ENCODE results near the gene NKD1.

DNA sequence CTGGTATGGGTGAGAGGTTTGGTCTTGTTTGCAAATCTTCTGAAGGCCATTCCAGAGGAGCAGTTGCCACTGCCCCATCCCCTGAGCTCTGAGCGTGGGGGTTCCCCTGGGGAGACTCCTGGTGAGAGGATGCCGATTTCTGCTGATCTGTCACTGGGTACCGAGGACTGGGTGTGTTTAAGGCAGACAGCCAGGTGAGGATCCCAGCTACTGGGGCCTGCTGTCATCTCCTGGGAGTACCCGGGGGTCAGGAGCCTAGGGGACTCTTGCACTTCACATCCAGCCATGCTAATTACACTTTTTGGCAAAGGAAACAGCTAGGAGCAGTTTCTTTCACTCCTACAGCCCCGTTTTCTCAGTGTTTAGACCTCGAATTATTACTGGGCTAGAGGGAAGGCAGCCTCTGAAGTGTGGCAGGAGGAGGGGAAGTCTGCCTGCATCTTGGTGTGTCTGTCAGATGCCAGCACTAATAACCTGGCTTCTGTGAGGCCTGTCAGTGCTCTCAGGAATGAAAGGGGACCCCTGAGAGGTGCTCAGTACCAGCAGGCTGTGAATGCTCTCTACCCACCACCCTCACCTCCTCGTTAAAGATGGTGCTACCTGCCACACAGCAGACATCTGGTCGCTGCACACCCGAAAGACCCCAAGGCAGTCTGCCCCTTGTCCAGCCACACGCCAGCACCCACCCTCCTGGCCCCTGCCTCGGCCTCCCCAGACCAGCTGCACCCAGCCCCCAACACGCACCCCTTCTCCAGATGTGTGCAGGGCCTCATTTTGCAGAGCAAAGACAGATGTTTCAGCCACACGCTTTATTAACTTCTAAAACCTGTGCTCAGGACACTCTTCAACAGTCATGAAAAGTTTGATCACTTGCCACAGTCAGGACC lies 89.8 kb downstream of the NKD1 start:
- TF ChIP-seq POLR2A (IDR thresholded peaks at IDR 0.05), result no peak
- TF ChIP-seq, protein P1, sequence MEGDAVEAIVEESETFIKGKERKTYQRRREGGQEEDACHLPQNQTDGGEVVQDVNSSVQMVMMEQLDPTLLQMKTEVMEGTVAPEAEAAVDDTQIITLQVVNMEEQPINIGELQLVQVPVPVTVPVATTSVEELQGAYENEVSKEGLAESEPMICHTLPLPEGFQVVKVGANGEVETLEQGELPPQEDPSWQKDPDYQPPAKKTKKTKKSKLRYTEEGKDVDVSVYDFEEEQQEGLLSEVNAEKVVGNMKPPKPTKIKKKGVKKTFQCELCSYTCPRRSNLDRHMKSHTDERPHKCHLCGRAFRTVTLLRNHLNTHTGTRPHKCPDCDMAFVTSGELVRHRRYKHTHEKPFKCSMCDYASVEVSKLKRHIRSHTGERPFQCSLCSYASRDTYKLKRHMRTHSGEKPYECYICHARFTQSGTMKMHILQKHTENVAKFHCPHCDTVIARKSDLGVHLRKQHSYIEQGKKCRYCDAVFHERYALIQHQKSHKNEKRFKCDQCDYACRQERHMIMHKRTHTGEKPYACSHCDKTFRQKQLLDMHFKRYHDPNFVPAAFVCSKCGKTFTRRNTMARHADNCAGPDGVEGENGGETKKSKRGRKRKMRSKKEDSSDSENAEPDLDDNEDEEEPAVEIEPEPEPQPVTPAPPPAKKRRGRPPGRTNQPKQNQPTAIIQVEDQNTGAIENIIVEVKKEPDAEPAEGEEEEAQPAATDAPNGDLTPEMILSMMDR (IDR thresholded peaks at IDR 0.05), result no peak

Measured in sigmoid colon (tissue), 3 donors.